ENCODE data around the gene DPCD.

GRCh38 chr10:101656890-101657289, 68.8 kb downstream of the DPCD start:
- TF ChIP-seq CTCF (conservative IDR thresholded peaks at IDR 0.05; ENCODE audit: low read length), result no peak
- TF ChIP-seq EZH2phosphoT487 (IDR thresholded peaks at IDR 0.05; ENCODE audit: borderline replicate concordance, low read depth, low read length), result no peak

Measured in OCI-LY7 (cell line).